ENCODE data around the gene FAM227B.

The FAM227B gene

DNA sequence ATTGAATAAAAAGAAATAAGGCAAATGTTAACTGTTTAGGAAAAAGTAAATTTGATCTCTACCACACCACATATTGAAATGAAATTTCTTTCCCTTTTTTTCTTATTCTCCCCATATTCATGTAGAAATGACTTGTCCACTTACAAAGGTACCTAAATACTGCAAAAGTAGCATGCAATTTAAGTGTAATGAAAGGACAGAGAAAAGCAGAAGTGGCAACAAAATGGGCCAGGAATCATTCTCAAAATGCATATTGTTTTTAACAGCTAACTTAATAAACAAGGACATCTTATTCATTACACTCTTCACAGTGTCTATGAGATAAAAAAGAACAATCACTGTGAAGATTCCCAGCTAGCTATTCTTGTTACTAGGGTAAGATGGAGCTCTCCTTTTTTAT, 238.2 kb downstream of the FAM227B start:
- Histone ChIP-seq H3K27ac (ENCODE audit: low read depth, low read length, poor library complexity, severe bottlenecking) (peak overlapping the region; percentile 50), H3K4me3 (ENCODE audit: low read depth, low read length, poor library complexity, severe bottlenecking) (no peak overlapping the region), H3K9ac (ENCODE audit: low read length) (0 out of 2 replicates have a peak overlapping the region, but pooled peaks have one; percentile 20), H3K9me2 (ENCODE audit: low read depth, low read length) (no peaks in the 10 kb centered on the region), H3K4me1 (ENCODE audit: insufficient read depth, low read length, severe bottlenecking) (peaks cover 21% of the 10 kb centered on the region), H4K20me1 (ENCODE audit: insufficient read depth, low read length) (no peaks in the 10 kb centered on the region), H2AFZ (ENCODE audit: low read length) (peak overlapping the region; percentile 52; the same call in 1 of the 2 replicates), H3K36me3 (ENCODE audit: insufficient read depth, low read length) (no peaks in the 10 kb centered on the region), H3K4me2 (ENCODE audit: low read length) (peak overlapping the region; percentile 19), H3K9me3 (ENCODE audit: low read length) (no peaks in the 10 kb centered on the region), H3K79me2 (ENCODE audit: insufficient read depth, low read length) (no peaks in the 10 kb centered on the region), H3K27me3 (ENCODE audit: insufficient read depth, low read length) (no peaks in the 10 kb centered on the region), H3F3A (ENCODE audit: insufficient read depth, low read length) (no peaks in the 10 kb centered on the region)
- TF ChIP-seq EZH2 (IDR thresholded peaks at IDR 0.05; ENCODE audit: borderline replicate concordance, low read length) (no peak), CTCF (IDR thresholded peaks at IDR 0.05; ENCODE audit: low read length) (no peak)

DNA sequence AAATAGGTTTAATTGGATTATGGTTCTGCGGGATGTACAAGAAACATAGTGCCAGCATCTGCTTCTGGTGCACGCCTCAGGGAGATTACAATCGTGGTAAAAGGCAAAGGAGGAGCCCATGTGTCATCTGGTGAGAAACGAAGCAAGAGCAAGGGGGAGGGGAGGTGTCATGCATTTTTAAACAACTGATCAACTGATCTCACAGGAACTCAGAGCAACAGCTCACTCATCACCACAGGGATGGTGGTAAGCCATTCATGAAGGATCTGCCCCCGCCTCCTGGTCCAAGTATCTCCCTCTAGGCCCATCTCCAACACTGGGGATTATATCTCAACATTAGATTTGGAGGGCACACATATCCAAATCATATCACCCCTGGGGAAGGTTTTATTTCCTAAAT, 239.7 kb downstream of the FAM227B start:
- Histone ChIP-seq H3F3A (ENCODE audit: insufficient read depth, low read length) (no peaks in the 10 kb centered on the region), H4K20me1 (ENCODE audit: insufficient read depth, low read length) (no peaks in the 10 kb centered on the region), H3K27me3 (ENCODE audit: insufficient read depth, low read length) (no peaks in the 10 kb centered on the region), H3K79me2 (ENCODE audit: insufficient read depth, low read length) (no peaks in the 10 kb centered on the region), H3K27ac (ENCODE audit: low read depth, low read length, poor library complexity, severe bottlenecking) (no peak overlapping the region), H3K4me3 (ENCODE audit: low read depth, low read length, poor library complexity, severe bottlenecking) (no peak overlapping the region), H2AFZ (ENCODE audit: low read length) (peak overlapping the region; percentile 13; the same call in 1 of the 2 replicates), H3K36me3 (ENCODE audit: insufficient read depth, low read length) (no peaks in the 10 kb centered on the region), H3K9ac (ENCODE audit: low read length) (no peak overlapping the region), H3K9me2 (ENCODE audit: low read depth, low read length) (no peaks in the 10 kb centered on the region), H3K4me2 (ENCODE audit: low read length) (no peak overlapping the region), H3K9me3 (ENCODE audit: low read length) (no peaks in the 10 kb centered on the region), H3K4me1 (ENCODE audit: insufficient read depth, low read length, severe bottlenecking) (peaks cover 21% of the 10 kb centered on the region)
- TF ChIP-seq EZH2 (IDR thresholded peaks at IDR 0.05; ENCODE audit: borderline replicate concordance, low read length) (no peak), CTCF (IDR thresholded peaks at IDR 0.05; ENCODE audit: low read length) (no peak)

DNA sequence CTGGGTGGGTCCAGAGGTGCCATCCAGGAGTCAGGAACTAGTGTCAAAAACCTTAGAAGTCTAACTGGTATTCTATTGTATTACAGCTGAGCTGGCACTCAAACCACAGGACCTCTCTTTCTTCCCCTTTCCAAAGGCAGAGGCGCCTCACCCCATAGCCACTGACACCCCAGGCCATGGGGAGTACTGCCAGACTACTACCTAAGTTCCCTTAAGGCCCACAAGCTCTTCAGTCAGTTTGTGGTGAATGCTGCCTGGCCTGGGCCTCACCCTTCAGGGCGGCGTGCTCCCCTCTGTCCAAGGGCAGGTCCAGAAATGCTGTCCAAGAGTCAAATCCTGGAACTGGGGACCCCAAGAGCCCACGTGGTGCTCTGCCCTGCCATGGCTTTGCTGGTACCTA, 240.6 kb downstream of the FAM227B start:
- H3K36me3 ChIP-seq (ENCODE audit: insufficient read depth, low read length) = no peaks in the 10 kb centered on the region
- H4K20me1 ChIP-seq (ENCODE audit: insufficient read depth, low read length) = no peaks in the 10 kb centered on the region
- H3K27ac ChIP-seq (ENCODE audit: low read depth, low read length, poor library complexity, severe bottlenecking) = no peak overlapping the region
- no peaks in the 10 kb centered on the region for H3K27me3 ChIP-seq (ENCODE audit: insufficient read depth, low read length)
- no peaks in the 10 kb centered on the region for H3K9me2 ChIP-seq (ENCODE audit: low read depth, low read length)
- no peak overlapping the region for H3K4me2 ChIP-seq (ENCODE audit: low read length)
- H3K9me3 ChIP-seq (ENCODE audit: low read length) = no peaks in the 10 kb centered on the region
- no peak overlapping the region for H3K9ac ChIP-seq (ENCODE audit: low read length)
- no peak for TF ChIP-seq EZH2 (IDR thresholded peaks at IDR 0.05; ENCODE audit: borderline replicate concordance, low read length)
- no peak for TF ChIP-seq CTCF (IDR thresholded peaks at IDR 0.05; ENCODE audit: low read length)
- no peak overlapping the region for H2AFZ ChIP-seq (ENCODE audit: low read length)
- no peaks in the 10 kb centered on the region for H3K79me2 ChIP-seq (ENCODE audit: insufficient read depth, low read length)
- H3K4me1 ChIP-seq (ENCODE audit: insufficient read depth, low read length, severe bottlenecking) = peaks cover 21% of the 10 kb centered on the region
- H3F3A ChIP-seq (ENCODE audit: insufficient read depth, low read length) = no peaks in the 10 kb centered on the region
- H3K4me3 ChIP-seq (ENCODE audit: low read depth, low read length, poor library complexity, severe bottlenecking) = no peak overlapping the region

All from OCI-LY1 (cell line).